Progenitor cell of endocrine pancreas (in vitro differentiated cells): Measurements from ENCODE around the gene SHQ1. TPM values are rescaled to one million over a fixed set of nuclear protein-coding genes. Genes with fewer than 3 reads are reported as not detected.
A peak's percentile ranks its signal among the peaks of the same experiment; 100 is the strongest.

Source experiments
- DNase-seq: peaks from one replicate; pipeline ENCODE4 v3.0.0; 2021; ENCODE audit warnings: low spot score; ENCODE audit not compliant: unreplicated experiment
- H3K27ac Mint-ChIP-seq: 2 replicates; pipeline ENCODE4 v1.8.0; 2021; ENCODE audit warnings: mild to moderate bottlenecking, moderate library complexity, mixed read lengths
- H3K27me3 Mint-ChIP-seq: 2 replicates; pipeline ENCODE4 v1.8.0; 2021; ENCODE audit warnings: mixed read lengths
- H3K36me3 Mint-ChIP-seq: 2 replicates; pipeline ENCODE4 v1.8.0; 2022; ENCODE audit warnings: mixed read lengths; ENCODE audit not compliant: insufficient read depth
- H3K4me1 Mint-ChIP-seq: 2 replicates; pipeline ENCODE4 v1.8.0; 2021; ENCODE audit warnings: low read depth, mixed read lengths
- H3K4me3 Mint-ChIP-seq: 2 replicates; pipeline ENCODE4 v1.8.0; 2021; ENCODE audit warnings: low read depth, mild to moderate bottlenecking, moderate library complexity, mixed read lengths
- H3K9me3 Mint-ChIP-seq: 2 replicates; pipeline ENCODE4 v1.8.0; 2021; ENCODE audit warnings: low read depth, mixed read lengths
- CTCF ChIP-seq: fragments of 200-600 bp; sonication (generic); IDR thresholded peaks from one replicate; pipeline ENCODE4 v1.5.0; 2021; ENCODE audit warnings: antibody characterized with exemption, mild to moderate bottlenecking; ENCODE audit not compliant: unreplicated experiment
- total RNA-seq: library from RNA; stranded (reverse); gene quantifications from 2 replicates; pipeline ENCODE4 v1.2.1, GENCODE V29; 2021

Gene SHQ1
- total RNA-seq, 1 donor from 2014 or later: 19.4 TPM

GRCh38 chr3:72892870-72893269 lies 44.6 kb upstream of the SHQ1 start:
- no peak for DNase-seq
- H3K9me3 Mint-ChIP-seq: no peaks in the 10 kb centered on the region
- H3K4me1 Mint-ChIP-seq: peaks cover 14% of the 10 kb centered on the region
- H3K36me3 Mint-ChIP-seq: no peaks in the 10 kb centered on the region
- H3K4me3 Mint-ChIP-seq: no peak overlapping the region
- peaks cover 6% of the 10 kb centered on the region for H3K27me3 Mint-ChIP-seq
- TF ChIP-seq CTCF: peak; percentile 42
- H3K27ac Mint-ChIP-seq: no peak overlapping the region

GRCh38 chr3:72892081-72892775 lies 44.0 kb upstream of the SHQ1 start:
- Mint-ChIP-seq H3K4me1 (peaks cover 18% of the 10 kb centered on the region), H3K36me3 (no peaks in the 10 kb centered on the region), H3K4me3 (no peak overlapping the region), H3K27me3 (peaks cover 6% of the 10 kb centered on the region), H3K27ac (no peak overlapping the region), H3K9me3 (no peaks in the 10 kb centered on the region)
- no peak for TF ChIP-seq CTCF
- no peak for DNase-seq

- Mint-ChIP-seq H3K4me1 (peaks cover 21% of the 10 kb centered on the region), H3K27me3 (peaks cover 6% of the 10 kb centered on the region), H3K9me3 (no peaks in the 10 kb centered on the region), H3K27ac (no peak overlapping the region), H3K36me3 (no peaks in the 10 kb centered on the region), H3K4me3 (no peak overlapping the region)
- no peak for DNase-seq
- no peak for TF ChIP-seq CTCF
Observed at GRCh38 chr3:72891053-72891855, 43.0 kb upstream of the SHQ1 start.

GRCh38 chr3:72890166-72890925 lies 42.1 kb upstream of the SHQ1 start:
- DNase-seq: no peak
- H3K9me3 Mint-ChIP-seq: no peaks in the 10 kb centered on the region
- peaks cover 6% of the 10 kb centered on the region for H3K27me3 Mint-ChIP-seq
- no peaks in the 10 kb centered on the region for H3K36me3 Mint-ChIP-seq
- H3K27ac Mint-ChIP-seq: no peak overlapping the region
- H3K4me3 Mint-ChIP-seq: no peak overlapping the region
- H3K4me1 Mint-ChIP-seq: peaks cover 21% of the 10 kb centered on the region
- no peak for TF ChIP-seq CTCF
